GM20431 (cell line): ENCODE results near the gene DNMT3B.

ENCODE experiments used
- in situ Hi-C: fragments of 300-500 bp; cut with MseI, MboI; formaldehyde crosslinking; loops from one replicate; pipeline ENCODE4 v1.15.0; 2020; ENCODE audit warnings: low sequenced_read_pairs; ENCODE audit not compliant: unreplicated experiment

Gene DNMT3B

DNA sequence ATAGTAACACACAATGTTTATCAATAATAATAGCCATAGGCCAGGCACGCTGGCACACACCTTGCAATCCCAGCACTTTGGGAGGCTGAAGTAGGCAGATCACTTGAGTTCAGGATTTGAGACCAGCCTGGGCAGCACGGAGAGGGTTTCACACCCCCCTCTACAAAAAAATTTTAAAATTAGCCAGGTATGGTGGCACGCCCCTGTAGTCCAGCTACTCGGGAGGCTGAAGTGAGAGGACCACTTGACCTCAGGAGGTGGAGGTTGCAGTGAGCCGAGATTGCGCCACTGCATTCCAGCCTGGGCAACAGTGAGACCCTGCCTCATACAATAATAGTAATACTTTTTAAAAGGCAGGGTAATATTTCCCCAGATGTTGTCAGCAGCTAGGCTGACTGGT is 49.7 kb downstream of the DNMT3B start:
- in situ Hi-C loops: no loop called here

DNA sequence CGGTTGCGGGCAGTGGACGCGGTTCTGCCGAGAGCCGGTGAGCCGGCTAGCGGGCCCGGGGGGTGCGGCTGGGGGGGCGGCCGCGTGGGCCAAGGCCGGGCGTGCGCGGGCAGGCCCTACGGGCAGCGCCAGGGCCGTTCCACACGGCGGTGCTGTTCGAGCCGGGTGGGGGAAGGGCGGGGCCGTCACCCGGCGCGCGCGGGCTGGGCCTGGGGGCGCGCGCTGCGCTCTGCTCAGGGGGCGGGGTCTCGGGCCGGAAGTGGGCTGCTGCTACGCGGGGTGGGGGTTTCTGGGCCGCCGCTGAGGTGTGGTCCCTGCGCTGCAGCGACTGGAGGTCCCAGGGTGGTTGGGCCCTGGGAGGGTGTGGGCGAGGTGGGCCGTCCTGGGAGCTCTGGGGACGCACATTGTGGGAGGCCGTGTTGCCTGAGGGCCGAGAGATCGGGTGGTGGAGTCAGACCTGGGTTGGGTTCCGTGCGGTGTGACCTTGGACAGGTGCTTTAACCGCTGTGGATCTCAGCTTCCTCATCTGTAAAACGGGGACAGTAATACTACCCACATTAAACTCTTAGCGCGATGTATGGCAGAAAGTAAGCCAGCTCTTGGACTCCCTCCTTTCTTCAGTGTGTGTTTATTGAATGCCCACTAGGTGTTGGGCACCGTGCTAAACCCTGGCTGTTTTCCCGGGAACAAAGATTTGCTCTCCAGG is 58.0 kb downstream of the DNMT3B start:
- in situ Hi-C loops: no loop called here

DNA sequence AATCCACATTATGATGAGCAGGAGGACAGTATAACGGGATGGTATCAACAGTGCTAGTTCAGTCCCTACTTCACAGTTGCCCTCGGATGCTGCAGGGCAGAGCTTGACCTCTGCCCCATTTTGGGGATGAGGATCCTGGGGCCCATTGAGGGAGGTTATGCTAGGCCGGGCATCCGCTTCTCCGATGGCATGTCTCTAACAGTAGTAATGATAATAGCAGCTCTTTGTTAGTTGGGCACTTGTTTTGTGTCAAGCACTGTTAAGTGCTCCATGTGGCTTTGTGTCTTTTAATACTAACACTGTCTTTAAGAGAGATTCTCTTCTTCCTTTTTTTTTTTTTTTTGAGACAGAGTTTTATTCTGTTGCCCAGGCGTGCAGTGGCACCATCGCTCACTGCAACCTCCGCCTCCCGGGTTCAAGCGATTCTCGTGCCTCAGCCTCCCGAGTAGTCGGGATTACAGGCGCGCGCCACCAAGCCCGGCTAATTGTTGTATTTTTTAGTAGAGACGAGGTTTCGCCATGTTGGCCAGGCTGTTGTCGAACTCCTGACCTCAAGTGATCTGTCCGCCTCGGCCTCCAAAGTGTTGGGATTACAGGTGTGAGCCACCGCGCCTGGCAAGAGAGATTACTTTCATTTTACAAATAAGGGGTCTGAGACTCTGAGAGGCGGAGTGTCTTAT is 58.7 kb downstream of the DNMT3B start:
- in situ Hi-C loops: no loop called here

DNA sequence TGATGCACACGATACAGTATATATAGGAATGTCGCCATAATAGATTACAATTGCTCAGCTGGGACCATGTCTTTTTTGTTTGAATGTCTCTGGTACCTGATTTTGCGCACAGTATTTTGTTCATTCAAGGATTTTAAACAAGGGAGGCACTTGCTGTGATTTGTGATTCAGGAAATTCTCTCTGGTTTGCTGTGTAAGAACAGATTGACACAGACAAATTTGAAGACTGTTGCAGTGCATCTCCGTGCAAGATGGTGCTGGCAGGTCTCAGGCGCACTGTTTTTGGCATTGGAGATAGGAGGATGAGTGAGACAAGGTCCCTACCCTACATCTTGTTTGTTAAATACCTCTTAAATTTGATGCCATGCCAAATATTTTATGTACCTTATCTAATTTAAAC is 60.0 kb downstream of the DNMT3B start:
- in situ Hi-C loops: no loop called here

DNA sequence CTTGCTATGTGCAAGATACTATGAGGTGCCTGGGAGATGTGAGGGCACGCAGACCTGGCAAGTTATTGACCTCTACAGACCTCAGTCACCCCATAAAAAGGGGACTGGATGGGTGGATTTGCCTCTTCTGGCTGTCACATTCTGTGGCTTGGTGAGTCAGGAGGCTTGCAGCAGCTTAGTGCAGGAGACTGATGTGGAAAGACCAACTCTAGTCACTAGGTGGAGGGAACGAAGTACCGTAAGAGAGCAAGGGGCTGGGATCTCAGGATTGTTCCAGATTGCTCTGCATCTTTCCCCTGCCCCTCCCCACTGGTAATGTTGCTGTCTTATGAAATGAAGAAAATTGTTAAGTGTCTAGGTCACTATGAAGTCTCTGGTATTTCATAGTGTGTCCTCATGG is 60.9 kb downstream of the DNMT3B start:
- in situ Hi-C loops: no loop called here

DNA sequence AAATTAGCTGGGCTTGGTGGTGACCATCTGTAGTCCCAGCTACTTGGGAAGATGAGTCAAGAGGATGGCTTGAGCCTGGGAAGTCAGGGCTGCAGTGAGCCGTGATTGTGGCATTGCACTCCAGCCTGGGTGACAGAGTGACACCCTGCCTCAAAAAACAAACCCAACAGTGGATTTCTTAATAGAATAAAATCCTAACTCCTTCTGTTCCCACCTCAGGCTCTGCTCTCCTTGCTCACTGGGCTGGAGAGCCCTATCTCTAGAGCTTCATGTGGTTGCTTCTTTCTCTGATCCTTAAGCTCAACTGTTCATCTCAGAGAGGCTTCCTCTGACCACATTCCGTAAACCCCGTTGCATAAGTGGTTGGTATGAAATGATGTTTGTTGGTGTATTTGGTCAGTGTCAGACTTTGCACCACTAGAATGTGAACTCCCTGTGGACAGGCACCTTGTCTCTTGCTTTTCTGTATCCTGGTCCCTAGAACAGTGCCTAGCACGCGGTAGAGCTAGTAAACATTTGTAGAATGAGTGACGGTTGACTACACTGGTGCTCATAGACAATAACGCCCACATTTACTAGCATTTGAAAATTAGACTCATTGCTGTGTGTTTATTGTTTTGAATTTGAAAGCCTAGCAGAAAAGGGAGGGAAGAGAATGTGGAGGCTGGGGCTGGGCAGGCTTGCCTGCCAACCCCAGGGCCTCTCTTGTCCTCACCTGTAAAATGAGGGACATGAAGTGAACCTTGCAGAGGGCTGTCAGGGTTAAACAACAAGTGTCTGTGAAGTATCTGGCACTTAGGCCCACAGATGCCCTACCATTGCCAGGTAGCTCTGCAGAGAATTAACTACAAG is 61.8 kb downstream of the DNMT3B start:
- in situ Hi-C loops: no loop called here

DNA sequence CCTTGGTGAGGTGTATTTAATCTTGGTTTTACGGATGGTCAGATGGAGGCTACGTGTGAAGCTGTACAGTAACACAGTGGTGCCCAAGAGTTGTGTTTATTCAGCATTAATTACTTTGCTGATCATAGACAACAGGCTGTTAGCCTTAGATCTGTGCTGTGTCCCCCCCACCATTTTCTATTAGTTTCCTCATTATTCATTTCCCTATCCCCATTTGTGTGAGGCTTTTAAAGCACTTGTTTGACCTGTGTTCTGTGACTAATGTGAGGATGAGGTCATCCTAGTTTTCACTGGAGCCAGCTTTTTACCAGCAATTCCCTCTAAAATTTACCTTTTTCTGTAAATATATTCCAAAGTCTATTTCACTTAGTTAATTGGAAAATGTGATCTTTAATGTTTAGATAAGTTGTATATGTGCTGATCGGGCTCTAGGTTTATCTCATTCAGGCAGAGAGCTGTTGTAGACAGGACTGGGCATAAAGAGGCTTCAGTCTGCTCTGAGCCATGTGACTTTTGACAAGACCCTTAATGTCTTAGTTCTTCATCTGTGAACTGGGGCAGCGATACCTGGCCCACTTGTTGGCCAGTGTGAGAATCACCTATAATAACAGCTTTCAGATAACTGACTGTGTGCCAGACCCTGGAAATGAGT is 66.0 kb downstream of the DNMT3B start:
- in situ Hi-C loops: no loop called here

DNA sequence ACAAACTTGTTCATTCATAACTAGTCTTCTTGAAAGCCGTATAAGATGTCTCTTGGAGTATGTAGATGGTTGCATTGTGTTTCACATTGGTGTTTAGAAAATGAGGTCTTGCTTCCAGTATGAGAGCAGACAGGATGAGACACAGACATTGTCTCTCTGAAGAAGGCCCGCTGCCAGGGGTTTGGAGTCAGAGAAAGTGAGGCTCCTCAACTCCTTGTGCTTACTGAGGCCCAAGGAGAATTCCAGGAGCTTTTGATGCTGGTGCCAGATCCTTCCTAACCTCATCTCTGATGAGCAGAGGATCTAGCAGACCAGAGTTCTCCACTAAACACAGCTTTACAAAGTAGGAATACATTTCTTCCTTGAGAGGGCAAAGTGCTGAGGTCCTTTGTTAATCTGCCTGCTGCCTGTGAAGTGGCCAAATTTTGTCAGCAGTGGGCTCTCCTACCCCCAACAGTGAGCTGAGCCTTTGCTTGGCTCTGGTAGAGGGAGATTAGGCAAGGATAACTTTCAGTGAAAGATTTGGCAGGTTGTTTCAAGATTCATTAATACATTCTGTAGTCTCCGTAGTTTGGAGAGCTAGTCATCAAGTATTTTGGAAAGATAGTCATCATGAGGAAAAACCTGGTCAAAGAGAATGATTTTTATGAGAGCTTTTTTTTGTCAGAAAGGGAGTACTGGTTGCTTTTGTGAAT is 67.3 kb downstream of the DNMT3B start:
- in situ Hi-C loops: no loop called here

DNA sequence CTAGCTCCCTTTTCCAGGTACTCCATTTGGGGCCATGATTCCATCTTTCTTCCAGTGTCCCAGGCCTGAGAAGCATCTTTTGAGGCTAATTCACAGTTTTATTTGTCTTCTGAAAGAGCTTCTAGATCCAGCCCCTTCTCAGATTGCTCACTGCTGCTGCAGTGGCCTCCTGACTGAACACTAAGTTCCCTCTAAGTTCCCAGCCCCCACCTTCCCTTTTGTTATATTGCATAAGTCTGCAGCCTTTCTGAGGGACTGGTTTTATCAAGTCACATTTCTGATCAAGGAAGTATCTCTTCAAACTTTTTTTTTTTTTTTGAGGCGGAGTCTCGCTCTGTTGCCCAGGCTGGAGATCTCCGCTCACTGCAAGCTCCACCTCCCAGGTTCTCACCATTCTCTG is 68.3 kb downstream of the DNMT3B start:
- in situ Hi-C loops: no loop called here

DNA sequence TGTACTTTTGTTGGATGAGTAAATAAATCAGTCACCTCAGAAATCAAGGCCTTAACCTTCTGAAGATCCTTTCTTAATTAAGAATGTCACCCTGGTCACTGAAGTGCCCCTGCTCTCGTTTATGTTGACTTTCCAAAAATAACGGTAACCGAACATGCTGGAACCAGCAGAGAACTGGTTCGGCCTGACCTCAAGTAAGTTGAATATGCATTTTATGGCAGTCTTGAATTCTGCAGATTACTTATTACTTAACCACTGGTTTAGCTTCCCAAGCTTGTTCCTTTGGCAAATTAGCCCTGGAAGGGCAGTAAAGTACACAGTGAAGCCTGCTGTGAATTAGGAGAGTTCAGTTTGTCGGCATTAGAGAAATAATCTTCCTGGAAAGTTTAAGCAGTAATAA is 69.8 kb downstream of the DNMT3B start:
- in situ Hi-C loops: no loop called here

DNA sequence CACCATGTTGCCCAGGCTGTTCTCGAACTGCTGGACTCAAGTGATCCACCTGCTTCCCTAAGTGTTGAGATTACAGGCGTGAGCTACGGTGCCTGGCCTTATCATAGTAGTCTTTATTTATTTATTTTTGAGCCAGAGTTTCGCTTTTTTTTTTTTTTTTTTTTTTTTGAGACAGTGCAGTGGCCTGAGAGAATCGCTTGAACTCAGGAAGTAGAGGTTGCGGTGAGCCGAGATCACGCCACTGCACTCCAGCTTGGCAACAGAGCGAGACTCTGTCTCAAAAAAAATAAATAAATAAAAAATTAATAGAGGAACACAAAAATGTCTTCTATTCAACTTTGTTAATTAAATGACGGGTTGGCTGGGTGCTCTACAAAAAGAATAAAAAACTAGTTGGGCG is 70.5 kb downstream of the DNMT3B start:
- in situ Hi-C loops: no loop called here

DNA sequence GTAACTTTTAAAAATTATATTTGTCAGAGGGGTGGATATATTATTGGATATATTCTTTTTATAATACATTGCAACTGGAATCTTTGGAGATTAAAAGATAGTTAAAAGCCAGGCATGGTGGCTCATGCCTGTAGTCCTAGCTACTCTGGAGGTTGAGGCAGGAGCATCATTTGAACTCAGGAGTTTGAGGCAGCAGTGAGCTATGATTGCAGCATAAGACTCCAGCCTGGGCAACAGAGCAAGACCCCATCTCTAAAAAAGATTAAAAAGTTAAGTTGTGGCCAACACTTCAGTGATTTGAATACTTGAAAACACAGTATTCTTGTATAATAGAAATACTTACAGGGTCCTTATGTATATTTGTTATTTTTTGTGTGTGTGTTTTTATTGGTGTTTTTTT is 72.8 kb downstream of the DNMT3B start:
- in situ Hi-C loops: no loop called here

DNA sequence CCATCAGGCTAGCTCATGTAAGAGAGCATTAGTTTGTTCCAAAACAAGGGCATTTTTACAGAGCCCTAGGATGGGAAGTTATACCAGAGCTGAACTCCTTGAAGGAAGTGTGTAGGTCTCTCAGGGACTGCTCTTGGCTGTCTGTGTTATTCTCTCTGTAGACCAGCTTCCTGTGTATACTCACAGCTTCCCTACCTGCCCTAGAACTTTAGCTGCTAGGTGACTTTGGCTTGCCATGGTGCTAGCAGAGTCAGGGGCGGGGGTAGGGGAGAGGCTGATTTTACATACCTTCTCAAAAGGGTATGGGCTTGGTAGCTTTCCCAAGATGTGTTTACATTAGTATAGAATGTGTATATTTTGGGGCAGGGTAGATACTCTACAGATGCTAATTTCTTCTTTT is 75.0 kb downstream of the DNMT3B start:
- in situ Hi-C loops: no loop called here

DNA sequence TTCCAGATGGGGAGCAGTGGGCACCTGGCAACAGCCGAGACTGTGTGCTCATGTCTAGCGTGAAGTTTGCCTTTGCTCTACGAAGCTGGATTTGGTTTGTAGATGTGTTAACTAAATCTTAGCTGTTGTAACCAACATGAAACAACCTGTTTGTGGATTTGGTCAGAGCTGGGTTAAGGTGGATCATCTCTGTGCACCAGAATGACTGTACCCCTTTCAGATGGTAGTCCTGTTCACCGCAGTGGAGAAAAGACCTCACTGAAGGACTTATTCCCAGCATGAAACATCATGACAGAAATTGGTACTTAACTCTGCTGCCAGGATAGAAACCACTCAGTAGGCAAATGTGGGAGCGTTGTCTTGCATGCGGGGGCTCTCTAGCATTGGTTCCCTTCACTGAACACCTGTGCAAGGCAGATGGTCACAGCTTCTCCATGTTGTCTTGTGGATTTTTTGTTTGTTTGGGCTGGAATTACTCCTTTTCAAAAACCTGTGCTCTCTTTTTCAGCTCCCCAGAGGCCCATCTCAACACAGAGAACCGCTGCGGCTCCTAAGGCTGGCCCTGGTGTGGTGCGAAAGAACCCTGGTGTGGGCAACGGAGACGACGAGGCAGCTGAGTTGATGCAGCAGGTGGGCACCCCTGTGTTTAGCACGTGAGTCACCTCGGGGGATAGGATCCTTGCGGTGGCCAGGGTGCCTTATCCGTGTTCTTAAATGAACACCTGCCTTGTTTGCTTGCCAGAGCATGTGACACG is 77.2 kb downstream of the DNMT3B start:
- in situ Hi-C loops: no loop called here

DNA sequence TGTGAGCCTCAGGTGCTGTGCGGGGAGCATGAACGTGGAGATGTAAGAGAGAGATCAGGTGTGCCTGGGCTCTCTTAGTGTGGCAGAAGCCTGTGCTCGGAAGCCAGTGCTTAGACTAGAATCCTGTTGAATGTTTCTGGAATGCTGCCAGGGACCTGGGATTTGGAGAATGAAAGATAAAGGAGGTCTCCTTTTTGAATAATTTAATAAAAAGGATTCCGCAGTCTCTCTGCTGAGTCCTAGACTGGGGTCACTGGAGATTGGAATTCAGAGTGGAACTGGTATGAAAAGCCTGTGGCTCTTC is 77.7 kb downstream of the DNMT3B start:
- in situ Hi-C loops: no loop called here

DNA sequence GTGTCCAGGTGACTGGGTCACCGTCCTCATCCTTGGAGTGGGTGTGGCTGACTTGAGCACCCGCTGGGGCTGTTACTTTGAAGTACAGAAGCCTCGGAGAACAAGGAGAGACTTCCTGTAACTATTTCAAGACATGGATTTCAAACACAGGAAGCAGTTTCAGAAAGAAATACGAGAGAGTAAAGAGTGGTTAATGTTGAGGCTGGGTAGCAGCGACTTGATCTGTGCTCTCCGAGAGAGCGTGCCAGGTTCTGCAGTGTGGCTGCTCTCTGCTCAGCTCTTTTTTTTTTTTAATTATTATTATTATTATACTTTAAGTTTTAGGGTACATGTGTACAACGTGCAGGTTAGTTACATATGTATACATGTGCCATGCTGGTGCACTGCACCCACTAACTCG is 79.0 kb downstream of the DNMT3B start:
- in situ Hi-C loops: no loop called here

DNA sequence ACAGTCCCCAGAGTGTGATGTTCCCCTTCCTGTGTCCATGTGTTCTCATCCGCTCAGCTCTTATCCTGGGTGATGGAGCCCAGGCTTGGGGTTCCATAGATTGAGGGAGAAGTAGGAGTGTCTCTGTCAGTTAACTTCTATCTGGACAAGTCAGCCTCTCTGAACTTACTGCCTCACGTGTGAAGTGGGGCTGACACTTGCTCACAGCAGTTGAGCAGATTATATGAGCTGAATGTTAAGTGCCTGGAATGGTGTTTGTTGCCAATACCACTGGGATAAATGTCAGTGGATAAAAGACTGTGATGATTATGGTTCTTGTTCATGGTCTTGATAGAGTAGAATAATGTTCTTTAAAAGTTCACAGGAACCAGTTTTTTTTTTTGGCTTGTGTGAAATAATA is 79.4 kb downstream of the DNMT3B start:
- in situ Hi-C loops: no loop called here

DNA sequence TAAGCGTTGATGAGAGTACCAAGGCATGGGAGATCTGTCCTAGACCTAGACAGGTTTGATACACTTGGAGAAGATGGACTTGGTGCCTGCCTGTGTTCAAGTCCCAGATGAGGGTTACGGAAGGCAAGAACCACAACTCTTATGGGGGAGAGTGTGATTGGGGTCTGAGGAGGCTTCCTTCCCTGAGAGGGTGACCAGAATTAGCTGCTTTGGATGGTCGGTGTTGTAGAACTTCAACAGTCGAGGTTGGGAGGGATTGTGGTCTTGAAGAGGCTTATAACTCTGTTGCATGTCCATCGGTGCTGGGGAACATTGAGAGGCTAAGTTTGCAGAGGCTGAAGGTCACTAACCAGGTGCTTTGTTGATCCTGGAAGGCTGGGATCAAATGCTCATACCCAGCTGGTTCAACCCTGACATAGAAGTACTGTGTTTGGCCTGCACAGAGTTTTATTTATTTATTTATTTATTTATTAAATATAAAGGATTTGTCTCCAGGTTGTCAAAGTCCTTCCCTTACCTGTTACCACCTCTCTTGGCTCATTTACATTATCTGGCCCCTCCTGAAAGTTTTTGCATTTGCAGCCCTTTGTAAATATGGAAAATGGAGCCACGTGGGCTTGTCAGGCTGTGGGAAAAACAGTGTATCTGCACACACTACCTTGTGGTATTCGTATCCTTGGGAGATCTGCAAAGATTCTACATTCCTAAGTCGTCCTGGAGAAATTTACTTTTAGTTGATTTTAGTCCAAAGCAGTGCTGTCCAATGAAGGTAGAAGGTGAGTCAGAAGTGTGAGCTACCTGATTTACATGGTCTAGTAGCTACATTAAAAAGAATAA is 80.7 kb downstream of the DNMT3B start:
- in situ Hi-C loops: no loop called here

DNA sequence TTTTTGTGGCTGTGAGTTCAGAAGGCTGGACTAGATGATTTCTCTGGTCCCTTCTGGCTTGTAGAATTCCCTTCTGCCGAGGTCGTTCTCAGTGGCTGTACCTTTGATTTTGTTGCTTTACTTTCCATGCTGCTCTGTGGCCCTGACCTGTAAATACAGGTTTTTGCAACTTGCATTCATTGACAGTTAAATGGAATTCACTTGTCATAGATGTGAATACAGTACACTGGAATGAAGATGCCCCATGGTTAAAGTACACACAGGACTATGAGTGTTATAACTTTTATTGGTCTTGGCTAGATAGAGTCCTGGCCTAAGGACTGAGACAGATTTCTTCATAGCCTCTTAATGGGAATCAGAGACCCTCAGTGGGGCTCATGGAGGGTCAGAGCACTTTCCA is 83.6 kb downstream of the DNMT3B start:
- in situ Hi-C loops: no loop called here
